ENCODE data around the gene PCDHB12. TPM values are rescaled to one million over a fixed set of nuclear protein-coding genes. Genes with fewer than 3 reads are reported as not detected.
"Not testable (repeated sequence)": the region's sequence is repeated elsewhere in the genome, so short reads cannot be mapped to it uniquely, and the experiment has no call there.

Gene PCDHB12
- total RNA-seq (ENCODE audit: unreplicated experiment), result 8.4 TPM
- long read RNA-seq, partial matches to known transcripts, result 0 of 1 reads
- long read RNA-seq, other reads (novel, unspliced or antisense), result 0 of 1 reads

DNA sequence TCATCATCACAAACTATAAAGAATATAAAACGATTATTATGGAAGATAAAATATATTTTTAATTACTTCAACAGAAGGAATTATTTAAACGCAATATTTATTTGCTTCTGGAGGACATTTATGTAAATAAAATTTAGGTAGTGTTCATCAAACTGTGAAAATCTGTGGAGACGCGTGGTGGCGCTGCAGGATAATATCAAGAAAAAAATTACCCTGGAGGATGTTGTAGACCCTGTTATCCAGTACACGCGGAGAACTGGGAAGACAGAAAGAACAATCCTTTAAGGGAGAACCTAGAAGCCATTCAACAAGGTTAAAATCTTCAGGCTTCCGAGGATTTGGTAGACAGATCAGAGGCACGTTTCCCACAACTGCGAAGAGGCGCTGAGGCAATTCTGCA lies at the start of gene PCDHB12:
PCDHB12 (plus strand) TSS at position 242 of the 400 bp plus-strand sequence. CDS start 189 bp downstream, outside the sequence.
- peak within 1 kb of the TSS; percentile 77 for H3K4me3 Mint-ChIP-seq (ENCODE audit: unreplicated experiment)

DNA sequence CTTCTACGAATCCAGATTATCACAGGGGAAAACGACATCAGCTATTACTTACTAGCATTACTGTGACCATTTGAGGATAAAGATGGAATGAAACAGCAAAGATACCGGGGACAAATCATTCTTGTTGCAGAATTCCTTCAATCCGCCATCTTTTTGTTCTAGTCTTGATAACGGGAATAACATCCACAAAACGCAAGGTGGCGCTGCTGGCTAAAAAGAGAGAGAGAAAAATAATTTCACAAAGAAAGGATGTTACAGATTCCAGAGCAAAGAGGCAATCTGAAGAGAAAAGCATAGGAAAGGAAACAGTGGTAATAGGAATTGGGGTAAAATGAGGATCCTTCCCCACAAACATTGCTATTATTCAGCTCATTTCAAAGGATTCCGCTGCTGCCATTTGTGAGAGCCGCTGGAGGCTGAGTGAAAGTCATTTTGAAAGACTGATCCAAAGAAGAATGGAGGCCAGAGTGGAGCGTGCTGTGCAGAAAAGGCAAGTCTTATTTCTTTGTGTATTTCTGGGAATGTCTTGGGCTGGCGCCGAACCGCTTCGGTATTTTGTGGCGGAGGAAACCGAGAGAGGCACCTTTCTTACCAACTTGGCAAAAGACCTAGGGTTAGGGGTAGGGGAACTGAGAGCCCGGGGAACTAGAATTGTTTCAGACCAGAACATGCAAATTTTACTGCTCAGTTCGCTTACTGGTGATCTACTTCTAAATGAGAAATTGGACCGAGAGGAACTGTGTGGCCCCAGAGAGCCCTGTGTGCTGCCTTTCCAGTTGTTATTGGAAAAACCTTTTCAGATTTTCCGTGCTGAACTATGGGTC lies 35.9 kb upstream of the PCDHB12 start, which contains the start of gene PCDHB7:
PCDHB7 (plus strand) TSS at position 264 of the 824 bp plus-strand sequence; CDS start at position 456, 192 bp downstream.
- H3K27me3 Mint-ChIP-seq (ENCODE audit: unreplicated experiment), result peaks cover 5% of the 10 kb centered on the region
- peaks cover 6% of the 10 kb centered on the region for H3K9me3 Mint-ChIP-seq (ENCODE audit: unreplicated experiment)
- H3K4me3 Mint-ChIP-seq (ENCODE audit: unreplicated experiment), result peak within 1 kb of the TSS; percentile 14
- peak within 1 kb of the TSS; percentile 21 for H3K27ac Mint-ChIP-seq (ENCODE audit: unreplicated experiment)
- H3K4me1 Mint-ChIP-seq (ENCODE audit: unreplicated experiment), result peaks cover 6% of the 10 kb centered on the region
- peak; percentile 51 for DNase-seq (ENCODE audit: low spot score)
- peaks cover 11% of the 10 kb centered on the region for H3K36me3 Mint-ChIP-seq (ENCODE audit: low read depth, unreplicated experiment)
- TF ChIP-seq CTCF (IDR thresholded peaks at IDR 0.05; ENCODE audit: unreplicated experiment), result peak; percentile 75

More for the DNA sequence above, at the start of gene PCDHB12:
- Mint-ChIP-seq H3K27ac (ENCODE audit: unreplicated experiment) (no peak within 1 kb of the TSS), H3K36me3 (ENCODE audit: low read depth, unreplicated experiment) (peaks cover 26% of the 10 kb centered on the region), H3K9me3 (ENCODE audit: unreplicated experiment) (peaks cover 6% of the 10 kb centered on the region), H3K27me3 (ENCODE audit: unreplicated experiment) (no peaks in the 10 kb centered on the region), H3K4me1 (ENCODE audit: unreplicated experiment) (no peaks in the 10 kb centered on the region)
- peak; percentile 11 for DNase-seq (ENCODE audit: low spot score)
- peak; percentile 38 for TF ChIP-seq CTCF (IDR thresholded peaks at IDR 0.05; ENCODE audit: unreplicated experiment)

GRCh38 chr5:141174291-141175104 lies 34.0 kb upstream of the PCDHB12 start:
- H3K9me3 Mint-ChIP-seq (ENCODE audit: unreplicated experiment); H3K27me3 Mint-ChIP-seq (ENCODE audit: unreplicated experiment); H3K4me1 Mint-ChIP-seq (ENCODE audit: unreplicated experiment); H3K27ac Mint-ChIP-seq (ENCODE audit: unreplicated experiment); DNase-seq (ENCODE audit: low spot score): not testable (repeated sequence)
- peaks cover 11% of the 10 kb centered on the region for H3K36me3 Mint-ChIP-seq (ENCODE audit: low read depth, unreplicated experiment)
- H3K4me3 Mint-ChIP-seq (ENCODE audit: unreplicated experiment), result peak overlapping the region; percentile 63

GRCh38 chr5:141175933-141176332 lies 32.6 kb upstream of the PCDHB12 start:
- H3K36me3 Mint-ChIP-seq (ENCODE audit: low read depth, unreplicated experiment), result peaks cover 17% of the 10 kb centered on the region
- peaks cover 5% of the 10 kb centered on the region for H3K27me3 Mint-ChIP-seq (ENCODE audit: unreplicated experiment)
- H3K9me3 Mint-ChIP-seq (ENCODE audit: unreplicated experiment), result peaks cover 6% of the 10 kb centered on the region
- H3K4me1 Mint-ChIP-seq (ENCODE audit: unreplicated experiment), result peaks cover 6% of the 10 kb centered on the region
- H3K4me3 Mint-ChIP-seq (ENCODE audit: unreplicated experiment), result no peak overlapping the region
- no peak for TF ChIP-seq CTCF (IDR thresholded peaks at IDR 0.05; ENCODE audit: unreplicated experiment)
- DNase-seq (ENCODE audit: low spot score), result no peak
- H3K27ac Mint-ChIP-seq (ENCODE audit: unreplicated experiment), result no peak overlapping the region

- H3K27ac Mint-ChIP-seq (ENCODE audit: unreplicated experiment); H3K27me3 Mint-ChIP-seq (ENCODE audit: unreplicated experiment); H3K4me1 Mint-ChIP-seq (ENCODE audit: unreplicated experiment); DNase-seq (ENCODE audit: low spot score); H3K4me3 Mint-ChIP-seq (ENCODE audit: unreplicated experiment): not testable (repeated sequence)
- Mint-ChIP-seq H3K9me3 (ENCODE audit: unreplicated experiment) (peaks cover 13% of the 10 kb centered on the region), H3K36me3 (ENCODE audit: low read depth, unreplicated experiment) (peaks cover 24% of the 10 kb centered on the region)
These were observed 30.8 kb upstream of the PCDHB12 start, which contains the start of gene PCDHB8 for GRCh38 chr5:141177577-141178191. Gene PCDHB8, plus strand, starts transcription at chr5:141177790. Its CDS starts 245 bp downstream, at chr5:141178035.

GRCh38 chr5:141179371-141179770 lies 29.1 kb upstream of the PCDHB12 start:
- DNase-seq (ENCODE audit: low spot score); H3K4me3 Mint-ChIP-seq (ENCODE audit: unreplicated experiment); H3K27me3 Mint-ChIP-seq (ENCODE audit: unreplicated experiment); H3K4me1 Mint-ChIP-seq (ENCODE audit: unreplicated experiment); H3K27ac Mint-ChIP-seq (ENCODE audit: unreplicated experiment): not testable (repeated sequence)
- peaks cover 13% of the 10 kb centered on the region for H3K9me3 Mint-ChIP-seq (ENCODE audit: unreplicated experiment)
- H3K36me3 Mint-ChIP-seq (ENCODE audit: low read depth, unreplicated experiment), result peaks cover 29% of the 10 kb centered on the region

DNA sequence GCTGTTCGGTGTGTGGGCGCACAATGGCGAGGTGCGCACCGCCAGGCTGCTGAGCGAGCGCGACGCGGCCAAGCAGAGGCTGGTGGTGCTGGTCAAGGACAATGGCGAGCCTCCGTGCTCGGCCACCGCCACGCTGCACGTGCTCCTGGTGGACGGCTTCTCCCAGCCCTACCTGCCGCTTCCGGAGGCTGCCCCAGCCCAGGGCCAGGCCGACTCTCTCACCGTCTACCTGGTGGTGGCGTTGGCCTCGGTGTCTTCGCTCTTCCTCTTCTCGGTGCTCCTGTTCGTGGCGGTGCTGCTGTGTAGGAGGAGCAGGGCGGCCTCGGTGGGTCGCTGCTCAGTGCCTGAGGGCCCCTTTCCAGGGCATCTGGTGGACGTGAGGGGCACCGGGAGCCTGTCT lies 28.6 kb upstream of the PCDHB12 start:
- H3K27ac Mint-ChIP-seq (ENCODE audit: unreplicated experiment); H3K27me3 Mint-ChIP-seq (ENCODE audit: unreplicated experiment): not testable (repeated sequence)
- peak overlapping the region; percentile 33 for H3K4me3 Mint-ChIP-seq (ENCODE audit: unreplicated experiment)

More for the DNA sequence above, 28.6 kb upstream of the PCDHB12 start:
- Mint-ChIP-seq H3K9me3 (ENCODE audit: unreplicated experiment) (peaks cover 16% of the 10 kb centered on the region), H3K36me3 (ENCODE audit: low read depth, unreplicated experiment) (peaks cover 32% of the 10 kb centered on the region)
- DNase-seq (ENCODE audit: low spot score); H3K4me1 Mint-ChIP-seq (ENCODE audit: unreplicated experiment): not testable (repeated sequence)

Measured in endothelial cell (in vitro differentiated cells).